ENCODE data around the gene APC2.

- no peak for TF ChIP-seq CTCF (IDR thresholded peaks at IDR 0.05; ENCODE audit: low read depth, low read length, poor library complexity, severe bottlenecking)
- TF ChIP-seq EZH2phosphoT487 (IDR thresholded peaks at IDR 0.05; ENCODE audit: borderline replicate concordance, low read length) = no peak
Observed at GRCh38 chr19:1456121-1456900, 6.4 kb downstream of the APC2 start.

Data from DOHH2 (cell line).